ENCODE data around the gene FBXO22.
"Not testable (repeated sequence)": the region's sequence is repeated elsewhere in the genome, so short reads cannot be mapped to it uniquely, and the experiment has no call there.

FBXO22 gene

GRCh38 chr15:75981149-75981815 lies 77.6 kb downstream of the FBXO22 start:
- H3K4me3 ChIP-seq (ENCODE audit: low read depth, low read length), result no peak overlapping the region
- TF ChIP-seq CTCF (IDR thresholded peaks at IDR 0.05; ENCODE audit: borderline replicate concordance, insufficient read depth, low read depth, low read length), result no peak

- no peak for TF ChIP-seq CTCF (IDR thresholded peaks at IDR 0.05; ENCODE audit: borderline replicate concordance, insufficient read depth, low read depth, low read length)
- no peak overlapping the region for H3K4me3 ChIP-seq (ENCODE audit: low read depth, low read length)
Measured at GRCh38 chr15:75982468-75982867, 78.8 kb downstream of the FBXO22 start.

- H3K4me3 ChIP-seq (ENCODE audit: low read depth, low read length), result not testable (repeated sequence)
Measured at GRCh38 chr15:75984706-75985105, 81.0 kb downstream of the FBXO22 start.

- H3K4me3 ChIP-seq (ENCODE audit: low read depth, low read length), result no peak overlapping the region
- TF ChIP-seq CTCF (IDR thresholded peaks at IDR 0.05; ENCODE audit: borderline replicate concordance, insufficient read depth, low read depth, low read length), result no peak
Measured at GRCh38 chr15:75985971-75986370, 82.3 kb downstream of the FBXO22 start.

- H3K4me3 ChIP-seq (ENCODE audit: low read depth, low read length), result no peak overlapping the region
- TF ChIP-seq CTCF (IDR thresholded peaks at IDR 0.05; ENCODE audit: borderline replicate concordance, insufficient read depth, low read depth, low read length), result no peak
Measured at GRCh38 chr15:75989045-75989444, 85.4 kb downstream of the FBXO22 start.

- TF ChIP-seq CTCF (IDR thresholded peaks at IDR 0.05; ENCODE audit: borderline replicate concordance, insufficient read depth, low read depth, low read length), result no peak
Measured at GRCh38 chr15:75989875-75990274, 86.2 kb downstream of the FBXO22 start.

More at GRCh38 chr15:75989875-75990274, 86.2 kb downstream of the FBXO22 start:
- no peak overlapping the region for H3K4me3 ChIP-seq (ENCODE audit: low read depth, low read length)
